HEK293 (cell line): ENCODE measurements around the gene LEF1.

Experiments used
- CTCF ChIA-PET: fragments of 350-600 bp; formaldehyde crosslinking; extraction: SDS; loops from one replicate; lab custom pipeline; 2021; ENCODE audit warnings: antibody characterized with exemption; lab: Yijun Ruan, JAX
- POLR2A ChIA-PET: fragments of 300-600 bp; formaldehyde crosslinking; extraction: SDS; loops from one replicate; lab custom pipeline; 2020; ENCODE audit warnings: antibody characterized with exemption, inconsistent platforms; lab: Yijun Ruan, JAX
- H3K27ac ChIP-seq: fragments of 200-500 bp; sonication (Bioruptor generic); 2 replicates; pipeline ENCODE4 v1.5.1; 2014; ENCODE audit warnings: low read depth, low read length, control low read depth, inconsistent platforms; ENCODE audit errors: extremely low read depth
- H3K36me3 ChIP-seq, 2 experiments: fragments of 200-500 bp in 1 of 2; sonication (Bioruptor generic) in 1 of 2; 1 replicate in 1 of 2; 2 replicates in 1 of 2; pipeline ENCODE4 v1.5.1; 2014 to 2017; ENCODE audit warnings: inconsistent platforms in 2 of 2, low read length in 2 of 2; ENCODE audit not compliant: control insufficient read depth in 2 of 2, insufficient read depth in 1 of 2
- H3K4me1 ChIP-seq: fragments of 200-500 bp; sonication (Bioruptor generic); 2 replicates; pipeline ENCODE4 v1.5.1; 2014; ENCODE audit warnings: mild to moderate bottlenecking, low read length, inconsistent platforms; ENCODE audit not compliant: control insufficient read depth, insufficient read depth
- H3K4me3 ChIP-seq: 2 replicates; pipeline ENCODE4 v1.5.1; 2011; ENCODE audit warnings: low read depth, mild to moderate bottlenecking, control low read depth, low read length, moderate library complexity
- H3K9me3 ChIP-seq: fragments of 200-500 bp; sonication (Bioruptor generic); 2 replicates; pipeline ENCODE4 v1.5.1; 2014; ENCODE audit warnings: low read depth, low read length, inconsistent platforms; ENCODE audit not compliant: control insufficient read depth, insufficient read depth
- AEBP2 ChIP-seq: fragments of 450-650 bp; formaldehyde crosslinking; IDR thresholded peaks from 2 replicates; pipeline ENCODE4 v1.5.1; 2016; ENCODE audit warnings: missing biosample characterization, missing genetic modification characterization, borderline replicate concordance
- ATF2 ChIP-seq: fragments of 450-650 bp; formaldehyde crosslinking; IDR thresholded peaks from 2 replicates; pipeline ENCODE4 v1.5.1; 2016; ENCODE audit warnings: missing biosample characterization, missing genetic modification characterization, low read depth
- GLIS1 ChIP-seq: fragments of 450-650 bp; formaldehyde crosslinking; IDR thresholded peaks from 2 replicates; pipeline ENCODE4 v1.5.1; 2016; ENCODE audit warnings: missing biosample characterization, missing genetic modification characterization
- HOXA7 ChIP-seq: sonication (generic); formaldehyde crosslinking; IDR thresholded peaks from 2 replicates; pipeline ENCODE4 v1.8.1; 2022; ENCODE audit warnings: missing genetic modification reagents, borderline replicate concordance
- KLF17 ChIP-seq: fragments of 450-650 bp; formaldehyde crosslinking; IDR thresholded peaks from 2 replicates; pipeline ENCODE4 v1.5.1; 2016; ENCODE audit warnings: missing biosample characterization, missing genetic modification characterization
- SETDB1 ChIP-seq: IDR thresholded peaks from one replicate; pipeline ENCODE4 v1.6.1; 2017; ENCODE audit warnings: mild to moderate bottlenecking, low read length, moderate library complexity, mixed read lengths; ENCODE audit not compliant: insufficient read length
- ZNF138 ChIP-seq: fragments of 450-650 bp; formaldehyde crosslinking; IDR thresholded peaks from 2 replicates; pipeline ENCODE4 v1.5.1; 2016; ENCODE audit warnings: missing biosample characterization, missing genetic modification characterization, borderline replicate concordance
- ZNF184 ChIP-seq: fragments of 450-650 bp; IDR thresholded peaks from 2 replicates; pipeline ENCODE4 v1.5.1; 2018; ENCODE audit warnings: missing biosample characterization, mild to moderate bottlenecking, missing genetic modification characterization
- ZNF23 ChIP-seq: fragments of 450-650 bp; formaldehyde crosslinking; IDR thresholded peaks from 2 replicates; pipeline ENCODE4 v1.5.1; 2016; ENCODE audit warnings: missing biosample characterization, missing genetic modification characterization, borderline replicate concordance
- ZNF24 ChIP-seq: fragments of 450-650 bp; formaldehyde crosslinking; IDR thresholded peaks from 2 replicates; pipeline ENCODE4 v1.5.1; 2016; ENCODE audit warnings: missing biosample characterization, missing genetic modification characterization
- ZNF354C ChIP-seq: fragments of 450-650 bp; formaldehyde crosslinking; IDR thresholded peaks from 2 replicates; pipeline ENCODE4 v1.5.1; 2016; ENCODE audit warnings: missing biosample characterization, missing genetic modification characterization, low read depth, borderline replicate concordance
- ZNF426 ChIP-seq: fragments of 450-650 bp; formaldehyde crosslinking; IDR thresholded peaks from 2 replicates; pipeline ENCODE4 v1.5.1; 2017; ENCODE audit warnings: missing biosample characterization, missing genetic modification characterization, mild to moderate bottlenecking, inconsistent platforms, moderate library complexity
- ZNF473 ChIP-seq: fragments of 450-650 bp; formaldehyde crosslinking; IDR thresholded peaks from 2 replicates; pipeline ENCODE4 v1.5.1; 2017; ENCODE audit warnings: missing biosample characterization, missing genetic modification characterization
- ZNF510 ChIP-seq: fragments of 450-650 bp; formaldehyde crosslinking; IDR thresholded peaks from 2 replicates; pipeline ENCODE4 v1.5.1; 2018; ENCODE audit warnings: mild to moderate bottlenecking, missing genetic modification characterization, missing biosample characterization; ENCODE audit not compliant: insufficient replicate concordance
- ZNF544 ChIP-seq: fragments of 450-650 bp; formaldehyde crosslinking; IDR thresholded peaks from 2 replicates; pipeline ENCODE4 v1.5.0; 2017; ENCODE audit warnings: missing biosample characterization, missing genetic modification characterization
- ZNF610 ChIP-seq: fragments of 450-650 bp; formaldehyde crosslinking; IDR thresholded peaks from 2 replicates; pipeline ENCODE4 v1.5.1; 2016; ENCODE audit warnings: missing biosample characterization, missing genetic modification characterization, borderline replicate concordance
- ZNF629 ChIP-seq: fragments of 450-650 bp; formaldehyde crosslinking; IDR thresholded peaks from 2 replicates; pipeline ENCODE4 v1.5.1; 2017; ENCODE audit warnings: missing biosample characterization, missing genetic modification characterization
- ZSCAN23 ChIP-seq: fragments of 450-650 bp; formaldehyde crosslinking; IDR thresholded peaks from 2 replicates; pipeline ENCODE4 v1.5.1; 2016; ENCODE audit warnings: missing biosample characterization, missing genetic modification characterization
- ZXDB ChIP-seq: fragments of 450-650 bp; formaldehyde crosslinking; IDR thresholded peaks from 2 replicates; pipeline ENCODE4 v1.5.1; 2016; ENCODE audit warnings: missing biosample characterization, missing genetic modification characterization

LEF1 gene

GRCh38 chr4:108191269-108191914, 22.7 kb upstream of the LEF1 start:
- POLR2A ChIA-PET = no interaction called here
- no peaks in the 10 kb centered on the region for H3K36me3 ChIP-seq
- CTCF ChIA-PET = no interaction called here
- TF ChIP-seq ZNF24 (tag by site-specific recombination) (no peak), ZNF426 (tag by site-specific recombination) (no peak)
- H3K9me3 ChIP-seq = no peaks in the 10 kb centered on the region
- H3K27ac ChIP-seq = no peak overlapping the region
- H3K4me3 ChIP-seq = no peak overlapping the region
- H3K4me1 ChIP-seq = no peaks in the 10 kb centered on the region; the same call in 1 of the 2 replicates

GRCh38 chr4:108188770-108189169, 20.0 kb upstream of the LEF1 start:
- H3K4me1 ChIP-seq = no peaks in the 10 kb centered on the region; the same call in 1 of the 2 replicates
- no peak for TF ChIP-seq ZXDB (tag by site-specific recombination)
- no peak for TF ChIP-seq ZNF23 (tag by site-specific recombination)
- no peak for TF ChIP-seq KLF17
- TF ChIP-seq ZNF544 = no peak
- TF ChIP-seq ZNF629 (tag by site-specific recombination) = no peak
- TF ChIP-seq ZNF510 (tag by site-specific recombination) = no peak
- no peak for TF ChIP-seq SETDB1
- no peak for TF ChIP-seq ZNF610
- TF ChIP-seq, all 188 proteins: peak for 0
- no peak overlapping the region for H3K27ac ChIP-seq
- H3K36me3 ChIP-seq = no peaks in the 10 kb centered on the region
- CTCF ChIA-PET = no interaction called here
- H3K4me3 ChIP-seq = no peak overlapping the region
- POLR2A ChIA-PET = no interaction called here
- no peaks in the 10 kb centered on the region for H3K9me3 ChIP-seq

GRCh38 chr4:108185252-108185651, 16.5 kb upstream of the LEF1 start:
- Histone ChIP-seq H3K4me3 (no peak overlapping the region), H3K36me3 (no peaks in the 10 kb centered on the region), H3K27ac (no peak overlapping the region), H3K9me3 (no peaks in the 10 kb centered on the region), H3K4me1 (no peaks in the 10 kb centered on the region)
- CTCF ChIA-PET = no interaction called here
- no peak for TF ChIP-seq ZNF184 (tag by site-specific recombination)
- TF ChIP-seq AEBP2 = no peak
- TF ChIP-seq ATF2 = peak; percentile 33
- TF ChIP-seq ZSCAN23 = no peak
- POLR2A ChIA-PET = no interaction called here

GRCh38 chr4:108184453-108185049, 15.8 kb upstream of the LEF1 start:
- ChIA-PET CTCF (no interaction called here), POLR2A (no interaction called here)
- Histone ChIP-seq H3K27ac (no peak overlapping the region), H3K4me3 (no peak overlapping the region), H3K36me3 (no peaks in the 10 kb centered on the region), H3K4me1 (no peaks in the 10 kb centered on the region), H3K9me3 (no peaks in the 10 kb centered on the region)
- TF ChIP-seq ZNF473 (tag by site-specific recombination) (no peak), HOXA7 (CRISPR knock-in tag) (no peak), ZNF138 (tag by site-specific recombination) (no peak), AEBP2 (no peak), ZNF354C (tag by site-specific recombination) (no peak), GLIS1 (no peak), KLF17 (no peak)
